Astrocyte (in vitro differentiated cells and primary cell): ENCODE results near the gene ADGRF3. TPM values are rescaled to one million over a fixed set of nuclear protein-coding genes. Genes with fewer than 3 reads are reported as not detected.

ENCODE experiments used
- DNase-seq: peaks from one replicate; pipeline ENCODE4 v3.0.0-alpha.2; 2010; ENCODE audit warnings: low read depth
- FAIRE-seq: peaks from 2 replicates; lab custom pipeline; 2011; peaks lifted over from hg19 to GRCh38; lab: Jason Lieb, UNC
- H2AFZ ChIP-seq: 2 replicates; pipeline ENCODE4 v1.6.0; 2012; ENCODE audit warnings: low read depth, low read length, inconsistent platforms
- H3K27ac ChIP-seq: 2 replicates; pipeline ENCODE4 v1.5.1; 2011; ENCODE audit warnings: low read depth, low read length, inconsistent platforms
- H3K27me3 ChIP-seq: 2 replicates; pipeline ENCODE4 v1.6.0; 2011; ENCODE audit warnings: low read length, inconsistent platforms; ENCODE audit not compliant: insufficient read depth
- H3K36me3 ChIP-seq: 2 replicates; pipeline ENCODE4 v1.5.1; 2011; ENCODE audit warnings: low read length, inconsistent platforms; ENCODE audit not compliant: insufficient read depth
- H3K4me1 ChIP-seq: 2 replicates; pipeline ENCODE4 v1.5.1; 2011; ENCODE audit warnings: low read length, inconsistent platforms; ENCODE audit not compliant: insufficient read depth
- H3K4me2 ChIP-seq: 2 replicates; pipeline ENCODE4 v1.6.0; 2012; ENCODE audit warnings: low read length, inconsistent platforms
- H3K4me3 ChIP-seq: 2 replicates; pipeline ENCODE4 v1.5.1; 2011; ENCODE audit warnings: low read depth, mild to moderate bottlenecking, low read length, inconsistent platforms; ENCODE audit not compliant: insufficient read depth
- H3K79me2 ChIP-seq: 2 replicates; pipeline ENCODE4 v1.6.0; 2012; ENCODE audit warnings: mild to moderate bottlenecking, low read length, inconsistent platforms; ENCODE audit not compliant: insufficient read depth
- H3K9ac ChIP-seq: 2 replicates; pipeline ENCODE4 v1.6.0; 2012; ENCODE audit warnings: mild to moderate bottlenecking, low read length, inconsistent platforms
- H3K9me3 ChIP-seq: 2 replicates; pipeline ENCODE4 v1.5.1; 2012; ENCODE audit warnings: low read depth, mild to moderate bottlenecking, low read length, inconsistent platforms; ENCODE audit not compliant: insufficient read depth
- H4K20me1 ChIP-seq: 2 replicates; pipeline ENCODE4 v1.6.0; 2012; ENCODE audit warnings: low read length, inconsistent platforms; ENCODE audit not compliant: insufficient read depth
- H3K27ac Mint-ChIP-seq: one replicate; pipeline ENCODE4 v1.8.0; 2021; ENCODE audit warnings: mild to moderate bottlenecking, mixed read lengths; ENCODE audit not compliant: unreplicated experiment
- H3K27me3 Mint-ChIP-seq: one replicate; pipeline ENCODE4 v1.8.0; 2021; ENCODE audit warnings: low read depth, mixed read lengths; ENCODE audit not compliant: unreplicated experiment
- H3K36me3 Mint-ChIP-seq: one replicate; pipeline ENCODE4 v1.8.0; 2021; ENCODE audit warnings: low read depth, mixed read lengths; ENCODE audit not compliant: unreplicated experiment
- H3K4me1 Mint-ChIP-seq: one replicate; pipeline ENCODE4 v1.8.0; 2021; ENCODE audit warnings: low read depth, mixed read lengths; ENCODE audit not compliant: unreplicated experiment
- H3K4me3 Mint-ChIP-seq: one replicate; pipeline ENCODE4 v1.8.0; 2021; ENCODE audit warnings: mild to moderate bottlenecking, moderate library complexity, mixed read lengths; ENCODE audit not compliant: unreplicated experiment
- H3K9me3 Mint-ChIP-seq: one replicate; pipeline ENCODE4 v1.8.0; 2021; ENCODE audit warnings: mild to moderate bottlenecking, mixed read lengths; ENCODE audit not compliant: unreplicated experiment
- CTCF ChIP-seq: IDR thresholded peaks from 2 replicates; pipeline ENCODE4 v1.5.1; 2011; ENCODE audit warnings: low read depth, mild to moderate bottlenecking, inconsistent platforms, low read length, moderate library complexity; ENCODE audit not compliant: insufficient read depth
- EZH2 ChIP-seq: IDR thresholded peaks from 2 replicates; pipeline ENCODE4 v1.6.1; 2012; ENCODE audit warnings: mild to moderate bottlenecking, low read length, inconsistent platforms; ENCODE audit not compliant: insufficient read depth
- total RNA-seq: library from RNA; stranded (reverse); gene quantifications from 2 replicates; pipeline ENCODE4 v1.2.1, GENCODE V29; 2021

The ADGRF3 gene
- total RNA-seq, 1 donor from 2014 or later = 0.16 TPM

GRCh38 chr2:26364669-26365068 is 18.1 kb upstream of the ADGRF3 start:
- FAIRE-seq (no peak), DNase-seq (no peak)
- Histone ChIP-seq H3K36me3 (peaks cover 2% of the 10 kb centered on the region), H3K4me1 (no peaks in the 10 kb centered on the region), H3K27ac (no peak overlapping the region), H3K9ac (no peak overlapping the region), H3K27me3 (no peaks in the 10 kb centered on the region), H3K4me3 (no peak overlapping the region), H3K9me3 (no peaks in the 10 kb centered on the region), H3K79me2 (peaks cover 51% of the 10 kb centered on the region), H2AFZ (no peak overlapping the region), H3K4me2 (no peak overlapping the region), H4K20me1 (peaks cover 51% of the 10 kb centered on the region)
- no peak overlapping the region for H3K27ac Mint-ChIP-seq
- H3K4me1 Mint-ChIP-seq = no peaks in the 10 kb centered on the region
- TF ChIP-seq CTCF = no peak
- TF ChIP-seq EZH2 = no peak
- peaks cover 2% of the 10 kb centered on the region for H3K36me3 Mint-ChIP-seq
- H3K27me3 Mint-ChIP-seq = no peaks in the 10 kb centered on the region
- no peaks in the 10 kb centered on the region for H3K9me3 Mint-ChIP-seq
- no peak overlapping the region for H3K4me3 Mint-ChIP-seq

- H3K9me3 Mint-ChIP-seq = no peaks in the 10 kb centered on the region
- FAIRE-seq (no peak), DNase-seq (no peak)
- Histone ChIP-seq H3K4me1 (no peaks in the 10 kb centered on the region), H3K36me3 (peaks cover 2% of the 10 kb centered on the region), H3K9ac (no peak overlapping the region), H3K27ac (no peak overlapping the region), H3K27me3 (no peaks in the 10 kb centered on the region), H3K79me2 (peaks cover 57% of the 10 kb centered on the region), H3K4me3 (no peak overlapping the region), H2AFZ (no peak overlapping the region), H3K4me2 (no peak overlapping the region), H4K20me1 (peaks cover 53% of the 10 kb centered on the region), H3K9me3 (no peaks in the 10 kb centered on the region)
- H3K4me1 Mint-ChIP-seq = no peaks in the 10 kb centered on the region
- H3K36me3 Mint-ChIP-seq = peaks cover 2% of the 10 kb centered on the region
- H3K27me3 Mint-ChIP-seq = no peaks in the 10 kb centered on the region
- TF ChIP-seq CTCF = no peak
- TF ChIP-seq EZH2 = no peak
- no peak overlapping the region for H3K4me3 Mint-ChIP-seq
- H3K27ac Mint-ChIP-seq = no peak overlapping the region
Measured at GRCh38 chr2:26363958-26364357, 17.4 kb upstream of the ADGRF3 start.

- DNase-seq = peak; percentile 50
- Mint-ChIP-seq H3K36me3 (peaks cover 2% of the 10 kb centered on the region), H3K4me1 (no peaks in the 10 kb centered on the region), H3K27me3 (no peaks in the 10 kb centered on the region), H3K9me3 (no peaks in the 10 kb centered on the region), H3K27ac (no peak overlapping the region), H3K4me3 (no peak overlapping the region)
- peaks cover 63% of the 10 kb centered on the region for H3K79me2 ChIP-seq
- TF ChIP-seq CTCF = no peak
- TF ChIP-seq EZH2 = no peak
- H4K20me1 ChIP-seq = peaks cover 57% of the 10 kb centered on the region
- no peaks in the 10 kb centered on the region for H3K4me1 ChIP-seq
- peaks cover 2% of the 10 kb centered on the region for H3K36me3 ChIP-seq
- H3K9ac ChIP-seq = no peak overlapping the region
- H3K4me3 ChIP-seq = no peak overlapping the region
- no peak for FAIRE-seq
- H3K4me2 ChIP-seq = no peak overlapping the region
- H2AFZ ChIP-seq = no peak overlapping the region
- H3K9me3 ChIP-seq = no peaks in the 10 kb centered on the region
- H3K27me3 ChIP-seq = no peaks in the 10 kb centered on the region
- H3K27ac ChIP-seq = no peak overlapping the region
Measured at GRCh38 chr2:26363323-26363722, 16.7 kb upstream of the ADGRF3 start.
